ENCODE results near the gene ANXA2.
"Not testable (repeated sequence)": the region's sequence is repeated elsewhere in the genome, so short reads cannot be mapped to it uniquely, and the experiment has no call there.

Gene ANXA2

GRCh38 chr15:60343221-60343970 lies 54.4 kb downstream of the ANXA2 start:
- no peak for DNase-seq (ENCODE audit: low read depth)

GRCh38 chr15:60340207-60340921 lies 57.4 kb downstream of the ANXA2 start:
- peak; percentile 79 for DNase-seq (ENCODE audit: low read depth)

GRCh38 chr15:60339236-60339635 lies 58.5 kb downstream of the ANXA2 start:
- DNase-seq (ENCODE audit: low read depth) = no peak

DNA sequence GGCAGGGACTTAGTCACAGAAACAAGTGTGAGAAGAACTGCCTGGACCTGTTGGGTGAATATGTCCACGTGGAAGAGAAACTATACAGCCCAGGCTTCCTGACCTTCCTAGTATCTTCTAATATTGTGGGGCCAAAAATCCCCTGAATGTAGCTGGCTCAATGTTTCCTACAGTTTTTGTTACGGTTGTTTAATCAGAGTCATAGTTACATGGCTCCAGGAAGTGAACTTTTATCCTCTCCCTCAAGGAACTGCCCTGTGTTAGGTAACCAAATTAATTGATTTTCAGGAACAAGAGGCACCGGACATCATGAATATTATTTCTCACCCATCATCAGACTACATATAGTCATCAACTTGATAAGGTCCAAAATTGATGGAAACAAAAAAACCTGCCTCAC lies 59.0 kb downstream of the ANXA2 start:
- no peak for DNase-seq (ENCODE audit: low read depth)

DNA sequence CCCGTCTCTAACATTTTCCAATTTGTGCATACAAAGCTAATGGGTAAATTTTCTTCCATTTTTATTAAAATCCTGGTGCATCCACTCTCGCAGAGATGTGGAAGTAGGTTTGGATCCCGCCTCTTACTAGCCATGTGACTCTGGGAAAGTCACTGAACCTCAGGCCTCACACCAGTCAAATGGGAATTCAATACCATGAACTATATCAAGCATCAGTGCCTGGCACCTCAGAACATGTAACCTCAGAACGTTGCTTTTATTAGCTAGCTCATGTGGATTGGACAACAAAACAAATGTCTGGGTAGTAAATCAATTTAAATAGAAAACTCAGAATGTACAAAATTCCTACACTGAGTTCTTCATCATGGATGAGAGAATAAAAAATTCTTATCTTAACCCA lies 60.7 kb downstream of the ANXA2 start:
- no peak for DNase-seq (ENCODE audit: low read depth)

DNA sequence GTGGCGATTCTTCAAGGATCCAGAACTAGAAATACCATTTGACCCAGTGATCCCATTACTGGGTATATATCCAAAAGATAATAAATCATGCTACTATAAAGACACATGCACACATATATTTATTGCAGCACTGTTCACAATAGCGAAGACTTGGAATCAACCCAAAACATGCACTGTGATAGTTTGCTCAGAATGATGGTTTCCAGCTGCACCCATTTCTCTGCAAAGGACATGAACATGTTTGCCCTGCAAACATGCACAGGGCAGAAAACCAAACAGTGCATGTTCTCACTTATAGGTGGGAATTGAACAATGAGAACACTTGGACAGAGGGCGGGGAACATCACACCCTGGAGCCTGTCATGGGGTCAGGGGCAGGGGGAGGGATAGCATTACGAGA lies 62.5 kb downstream of the ANXA2 start:
- not testable (repeated sequence) for DNase-seq (ENCODE audit: low read depth)

- peak; percentile 49 for DNase-seq (ENCODE audit: low read depth)
Observed at GRCh38 chr15:60328852-60329443, 68.8 kb downstream of the ANXA2 start.

DNA sequence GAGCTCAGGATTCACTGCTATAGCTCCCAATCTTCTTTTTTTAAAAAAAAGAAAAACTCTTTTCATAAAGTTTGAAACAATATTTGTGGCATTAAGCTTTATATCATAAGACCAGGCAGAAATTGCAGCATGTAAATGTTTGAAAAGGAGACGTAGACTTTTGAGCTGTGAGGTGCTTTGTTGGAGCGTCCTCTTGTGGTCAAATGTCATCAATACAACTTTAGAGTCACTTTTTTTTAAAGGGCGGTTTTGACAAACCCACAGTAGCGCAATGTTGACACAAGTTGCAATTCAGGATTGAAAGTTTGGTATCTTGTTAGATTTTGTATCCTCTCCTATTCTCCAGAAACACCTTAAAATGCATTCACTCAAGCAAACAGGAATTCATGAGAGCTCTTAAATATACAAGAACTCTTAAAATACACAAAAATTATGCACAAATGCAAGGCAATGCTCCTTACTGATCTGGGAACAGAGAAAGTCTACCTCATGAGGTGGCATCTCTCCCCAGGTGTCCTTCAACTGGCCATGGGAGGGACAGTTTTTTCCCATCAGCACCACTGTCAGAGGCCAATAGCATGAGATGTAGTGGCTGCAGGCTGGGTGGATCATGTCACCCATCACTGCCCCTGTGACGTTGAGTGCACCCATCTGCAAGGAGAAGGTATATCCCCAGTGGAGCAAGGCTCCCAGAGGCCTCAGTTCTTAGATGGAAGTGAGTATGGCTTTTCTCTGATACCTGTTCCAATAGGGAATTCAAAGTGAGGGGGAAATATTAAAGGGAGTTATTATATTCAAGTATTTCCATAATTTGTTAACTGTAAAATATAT lies 70.7 kb downstream of the ANXA2 start:
- DNase-seq (ENCODE audit: low read depth) = peak; percentile 40

DNA sequence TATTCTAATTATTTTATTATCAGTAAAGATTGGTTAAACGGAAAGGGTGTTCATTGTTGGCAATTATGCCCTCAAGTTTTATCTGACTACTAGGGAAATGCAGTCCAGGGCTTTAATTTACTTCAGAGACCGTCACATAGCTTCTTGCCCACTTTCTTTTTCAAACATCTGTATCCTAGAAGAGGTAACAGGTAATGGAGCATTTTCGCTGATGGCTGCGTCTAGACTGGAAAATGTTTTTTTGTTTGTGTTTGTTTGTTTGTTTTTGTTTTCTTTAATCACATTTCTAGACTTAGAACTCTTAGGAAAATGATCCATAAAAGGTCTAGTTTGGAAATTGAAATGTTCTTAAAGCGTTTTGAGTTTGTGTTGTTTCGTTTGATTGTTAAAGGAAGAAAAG lies 71.4 kb downstream of the ANXA2 start:
- DNase-seq (ENCODE audit: low read depth) = no peak

DNA sequence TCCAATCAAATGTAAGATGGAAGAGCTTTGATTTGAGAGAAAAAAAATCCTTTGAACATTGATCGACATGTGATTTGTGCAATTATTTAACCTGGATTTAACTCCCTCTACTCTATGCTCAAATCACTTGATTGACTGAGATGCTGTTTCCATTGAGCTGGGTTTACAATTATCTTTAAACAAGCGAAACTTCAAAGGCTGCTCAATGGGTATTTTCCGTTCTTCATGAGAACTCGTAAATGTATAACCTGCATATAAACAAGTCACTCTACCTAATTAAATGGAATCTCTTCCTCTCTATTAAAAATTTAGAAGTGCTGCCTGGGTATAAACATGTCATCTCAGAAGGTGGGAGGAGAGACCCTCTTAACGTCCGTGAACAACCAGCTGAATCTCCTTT lies 71.9 kb downstream of the ANXA2 start:
- DNase-seq (ENCODE audit: low read depth) = no peak

GRCh38 chr15:60324706-60325438 lies 72.9 kb downstream of the ANXA2 start:
- DNase-seq (ENCODE audit: low read depth) = no peak

GRCh38 chr15:60323322-60323721 lies 74.5 kb downstream of the ANXA2 start:
- no peak for DNase-seq (ENCODE audit: low read depth)

- no peak for DNase-seq (ENCODE audit: low read depth)
Observed at GRCh38 chr15:60320365-60320764, 77.4 kb downstream of the ANXA2 start.

- DNase-seq (ENCODE audit: low read depth) = no peak
Observed at GRCh38 chr15:60318216-60318867, 79.4 kb downstream of the ANXA2 start.

- DNase-seq (ENCODE audit: low read depth) = no peak
Observed at GRCh38 chr15:60316961-60317360, 80.8 kb downstream of the ANXA2 start.

- no peak for DNase-seq (ENCODE audit: low read depth)
Observed at GRCh38 chr15:60315878-60316277, 81.9 kb downstream of the ANXA2 start.

DNA sequence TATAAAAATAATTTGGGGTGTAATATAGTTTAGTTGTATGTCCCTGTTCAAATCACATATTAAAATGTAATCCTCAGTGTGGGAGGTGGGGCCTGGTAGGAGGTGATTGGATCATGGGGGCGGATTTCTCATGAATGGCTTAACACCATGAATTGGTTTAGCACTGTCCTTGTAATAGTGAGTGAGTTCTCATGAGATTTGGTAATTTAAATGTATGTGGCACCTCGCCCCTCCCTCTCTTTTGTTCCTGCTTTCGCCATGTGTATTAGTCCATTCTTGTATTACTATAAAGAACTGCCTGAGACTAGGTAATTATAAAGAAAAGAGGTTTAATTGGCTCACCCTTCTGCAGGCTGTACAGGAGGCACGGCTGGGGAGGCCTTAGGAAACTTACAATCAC lies 83.9 kb downstream of the ANXA2 start:
- no peak for DNase-seq (ENCODE audit: low read depth)

GRCh38 chr15:60307034-60307433 lies 90.8 kb downstream of the ANXA2 start:
- DNase-seq (ENCODE audit: low read depth) = no peak

DNA sequence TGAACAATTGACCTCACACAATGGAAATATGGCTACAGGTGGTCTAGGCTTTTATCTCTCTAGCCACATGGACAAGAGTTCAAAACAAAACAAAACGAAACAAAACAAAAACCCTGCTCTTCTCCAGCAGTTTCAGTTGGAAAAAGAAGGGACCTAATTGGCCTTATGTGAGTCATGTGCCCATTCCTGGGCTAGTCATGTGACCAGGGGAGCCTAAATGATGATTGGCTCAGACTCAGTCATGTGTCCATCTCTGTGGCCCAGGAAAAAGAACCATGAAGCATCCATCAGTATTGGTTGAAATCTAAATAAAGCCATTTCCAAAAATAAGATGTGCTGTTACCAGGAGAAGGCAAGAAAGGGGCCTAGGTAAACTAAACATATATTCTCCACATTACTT lies 96.8 kb downstream of the ANXA2 start:
- DNase-seq (ENCODE audit: low read depth) = no peak

DNA sequence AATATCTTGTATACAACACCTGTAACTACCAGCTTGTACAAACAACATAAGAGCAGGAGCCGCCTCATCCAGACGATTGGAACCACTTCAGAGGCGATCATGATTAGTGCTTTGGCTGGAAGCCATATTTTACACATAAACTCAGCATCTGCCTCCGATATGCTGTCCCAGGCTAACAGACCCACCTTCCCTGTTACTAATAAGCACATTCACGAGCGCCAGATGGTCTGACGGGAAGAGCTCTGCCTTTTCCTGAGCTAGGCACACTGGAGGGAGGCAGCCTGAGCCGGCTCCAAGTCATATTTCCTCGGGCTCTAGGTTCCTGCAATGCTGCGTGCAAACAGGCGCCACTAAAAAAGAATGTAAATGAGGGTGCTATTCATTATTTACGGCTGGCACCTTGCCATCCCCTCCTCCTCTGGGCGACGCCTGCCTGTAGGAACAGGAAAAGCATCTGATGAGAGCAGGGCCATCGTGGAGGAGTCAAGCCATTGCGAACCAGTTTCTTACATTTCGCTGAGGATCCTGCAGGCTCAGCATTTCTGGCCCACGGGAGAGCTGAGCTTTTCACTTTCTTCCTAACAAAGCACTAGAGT lies 98.2 kb downstream of the ANXA2 start:
- DNase-seq (ENCODE audit: low read depth) = no peak
